IPS DF 4.7 (cell line): ENCODE data around the gene NUP50.

ENCODE experiments used
- DNase-seq: peaks from one replicate; pipeline ENCODE4 v3.0.0-alpha.2; 2013; ENCODE audit warnings: low spot score; ENCODE audit errors: extremely low read depth

Gene NUP50

DNA sequence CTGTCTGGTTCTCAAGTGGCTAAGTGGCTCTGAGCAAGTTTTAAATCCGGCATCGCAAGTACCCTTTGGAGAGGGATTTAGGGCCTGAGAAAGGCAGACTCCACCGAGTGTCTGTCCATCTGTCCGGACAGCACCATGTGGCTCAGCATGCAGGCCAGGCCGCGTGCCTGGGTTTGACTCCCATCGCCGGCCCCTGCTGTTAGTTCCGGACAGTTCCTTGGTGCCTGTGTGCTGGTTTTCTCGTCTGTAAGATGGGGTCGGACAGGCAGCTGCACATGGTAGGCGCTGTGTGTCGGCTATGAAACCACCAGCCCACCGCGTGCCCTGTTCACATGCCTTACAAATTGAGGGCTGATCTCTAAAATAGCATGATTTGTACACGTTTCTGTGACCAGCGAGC lies 31.0 kb downstream of the NUP50 start:
- no peak for DNase-seq

DNA sequence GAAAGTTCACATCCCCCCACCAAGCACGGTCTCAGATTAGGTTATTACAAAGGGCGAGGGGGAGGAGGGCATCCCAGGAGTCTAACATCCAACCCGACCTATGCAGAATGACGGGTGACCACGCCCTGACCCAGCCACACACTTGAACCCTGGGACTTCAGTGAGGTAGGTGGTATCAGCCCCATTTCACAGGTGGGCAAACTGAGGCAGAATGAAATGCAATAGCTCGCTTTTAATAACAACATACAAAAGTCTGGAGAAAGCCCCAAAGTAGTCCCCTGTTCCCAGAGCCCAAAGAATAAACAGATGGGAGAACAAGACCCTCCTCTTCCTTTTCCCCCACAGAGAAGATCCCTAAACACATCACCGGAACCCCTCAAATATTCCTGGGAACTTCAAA lies 31.9 kb downstream of the NUP50 start:
- no peak for DNase-seq

DNA sequence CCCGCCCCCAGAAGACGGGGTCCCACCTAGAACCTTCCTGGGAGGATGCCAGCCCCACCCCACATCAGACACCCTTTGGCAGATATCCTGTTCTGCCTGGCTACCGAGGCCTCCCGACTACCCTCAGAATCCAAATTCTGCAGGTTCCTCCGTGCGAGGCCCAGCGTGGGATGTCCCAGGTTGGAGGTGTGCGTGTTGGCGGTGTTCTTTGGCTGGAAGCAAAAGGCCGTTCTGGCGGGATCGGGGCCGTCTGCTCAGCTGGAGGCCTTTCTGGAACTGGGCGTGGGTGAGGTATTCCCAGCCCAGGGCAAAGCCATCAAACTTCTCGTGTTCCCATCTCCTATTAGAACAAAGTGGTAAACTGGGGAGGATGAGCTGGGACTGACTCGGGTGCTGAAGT lies 32.6 kb downstream of the NUP50 start:
- no peak for DNase-seq

DNA sequence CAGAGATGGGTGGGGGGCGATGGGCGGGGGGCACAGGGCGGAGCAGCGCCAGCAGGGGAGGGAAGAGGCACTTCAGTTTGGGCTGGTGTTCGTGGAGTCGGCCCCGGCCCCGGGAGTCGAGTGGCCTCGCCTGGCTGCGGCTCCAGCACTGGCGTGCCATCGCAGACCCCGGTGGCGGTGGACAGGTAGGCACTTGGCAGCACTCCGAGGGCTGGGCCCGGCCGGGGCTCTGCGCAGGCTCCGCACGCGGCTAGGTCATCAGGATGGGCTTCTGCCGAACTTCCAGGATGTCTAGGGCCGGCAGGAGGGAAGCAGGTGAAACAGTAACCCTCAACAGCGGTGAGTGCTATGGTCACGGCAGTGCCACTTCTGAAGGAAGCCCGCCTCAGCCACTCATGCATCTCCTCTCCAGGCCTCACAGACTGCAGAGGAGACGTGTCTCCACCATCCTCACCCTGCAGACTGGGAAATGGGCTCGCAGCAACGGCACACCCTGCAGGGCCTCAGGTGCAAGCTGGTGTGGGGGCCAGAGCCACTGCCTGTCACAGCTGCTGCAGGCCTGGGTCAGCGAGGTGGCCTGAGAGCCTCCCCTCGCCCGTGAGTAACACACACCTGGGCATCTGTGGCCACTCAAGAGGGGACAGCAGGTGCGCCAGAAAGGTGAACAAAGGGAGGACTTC lies 33.3 kb downstream of the NUP50 start:
- DNase-seq, result no peak

DNA sequence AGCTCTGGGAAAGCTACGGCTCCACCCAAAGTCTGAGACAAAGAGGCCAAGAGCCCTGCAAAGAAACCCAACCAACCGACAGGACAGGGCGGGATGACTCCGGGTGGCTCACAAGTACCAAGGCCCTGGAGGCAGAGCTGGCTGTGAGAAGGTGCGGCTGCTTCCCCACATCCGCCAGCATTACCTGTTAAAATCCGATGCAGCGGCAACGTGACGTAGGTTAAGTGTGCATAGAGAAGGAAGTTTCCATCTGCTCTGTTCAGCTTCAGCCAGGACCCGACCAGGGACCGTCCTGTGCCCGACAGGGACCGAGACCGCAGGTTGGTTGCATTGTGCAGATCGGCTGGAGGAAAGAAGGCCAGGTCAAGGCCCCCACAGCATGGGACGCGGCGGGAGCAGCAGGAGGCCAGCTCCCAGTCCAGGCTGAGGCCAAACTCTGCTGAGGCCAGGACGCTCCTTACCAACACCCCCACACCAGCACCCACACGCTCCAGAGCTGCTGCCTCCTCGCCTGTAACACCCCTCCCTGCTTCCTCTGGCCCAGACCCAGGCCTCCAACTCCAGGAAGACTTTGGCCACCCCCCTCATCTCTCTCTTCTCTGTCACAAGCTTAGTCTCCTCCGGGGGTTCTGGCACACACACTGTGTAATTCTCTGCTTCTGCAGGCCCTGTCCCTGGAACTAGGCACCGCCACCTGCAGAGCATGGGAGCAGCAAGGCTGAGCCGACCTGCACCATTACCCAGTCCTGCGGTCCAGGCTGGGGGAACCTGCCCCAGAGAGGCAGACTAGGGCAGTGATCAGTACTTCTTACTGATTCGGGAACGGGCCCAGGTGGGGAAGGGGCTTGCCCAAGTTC lies 34.1 kb downstream of the NUP50 start:
- DNase-seq, result no peak

DNA sequence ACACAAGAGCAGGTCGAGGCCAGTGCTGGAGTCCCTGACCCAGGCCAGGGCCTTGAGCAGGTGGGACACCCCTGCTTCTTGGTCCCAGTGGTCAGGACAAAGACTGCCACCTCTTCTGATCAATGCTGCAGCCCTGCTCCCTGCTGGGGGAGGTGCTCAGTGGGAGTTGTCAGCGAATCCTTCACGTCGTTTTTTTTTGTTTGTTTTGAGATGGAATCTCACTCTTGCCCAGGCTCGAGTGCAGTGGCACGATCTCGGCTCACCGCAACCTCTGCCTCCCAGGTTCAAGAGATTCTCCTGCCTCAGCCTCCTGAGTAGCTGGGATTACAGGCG lies 34.7 kb downstream of the NUP50 start:
- no peak for DNase-seq

DNA sequence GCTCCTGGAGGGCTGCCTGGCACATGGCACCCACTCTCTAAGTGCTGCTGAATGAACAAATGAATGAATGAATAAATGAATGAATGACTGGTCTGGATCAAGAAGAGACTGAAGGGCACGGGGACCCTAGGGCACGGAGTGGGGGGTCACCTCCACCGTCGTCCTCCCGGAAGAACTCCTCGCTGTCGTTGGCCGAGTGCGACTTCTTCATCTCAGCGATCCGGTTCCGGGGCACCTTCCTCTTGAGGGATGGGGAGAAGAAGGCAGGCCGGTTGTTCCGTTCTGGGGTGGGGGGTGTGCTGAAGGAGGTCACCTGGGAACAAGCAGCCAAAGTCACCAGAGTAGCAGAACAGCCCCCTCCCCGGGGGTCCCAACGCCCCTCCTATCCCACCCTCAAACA lies 36.0 kb downstream of the NUP50 start:
- no peak for DNase-seq

DNA sequence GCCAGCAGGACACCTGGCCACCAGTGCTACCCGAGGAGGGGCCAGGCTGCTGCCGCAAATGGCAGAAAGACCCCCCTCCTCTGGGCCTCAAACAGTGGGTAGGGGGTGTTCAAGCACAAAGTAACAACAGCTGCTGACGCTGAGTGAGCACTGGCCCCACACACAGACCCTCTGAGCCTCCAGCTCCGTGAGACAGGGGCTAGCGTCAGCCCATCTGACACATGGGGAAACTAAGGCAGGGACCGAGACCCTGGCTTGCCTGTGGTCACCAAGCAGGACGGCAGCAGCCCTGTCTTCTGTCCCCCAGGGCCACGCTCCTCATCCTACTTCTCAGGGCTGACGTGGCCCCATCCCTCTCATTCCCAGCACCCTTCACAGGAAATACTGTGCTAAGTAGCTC lies 36.5 kb downstream of the NUP50 start:
- no peak for DNase-seq

DNA sequence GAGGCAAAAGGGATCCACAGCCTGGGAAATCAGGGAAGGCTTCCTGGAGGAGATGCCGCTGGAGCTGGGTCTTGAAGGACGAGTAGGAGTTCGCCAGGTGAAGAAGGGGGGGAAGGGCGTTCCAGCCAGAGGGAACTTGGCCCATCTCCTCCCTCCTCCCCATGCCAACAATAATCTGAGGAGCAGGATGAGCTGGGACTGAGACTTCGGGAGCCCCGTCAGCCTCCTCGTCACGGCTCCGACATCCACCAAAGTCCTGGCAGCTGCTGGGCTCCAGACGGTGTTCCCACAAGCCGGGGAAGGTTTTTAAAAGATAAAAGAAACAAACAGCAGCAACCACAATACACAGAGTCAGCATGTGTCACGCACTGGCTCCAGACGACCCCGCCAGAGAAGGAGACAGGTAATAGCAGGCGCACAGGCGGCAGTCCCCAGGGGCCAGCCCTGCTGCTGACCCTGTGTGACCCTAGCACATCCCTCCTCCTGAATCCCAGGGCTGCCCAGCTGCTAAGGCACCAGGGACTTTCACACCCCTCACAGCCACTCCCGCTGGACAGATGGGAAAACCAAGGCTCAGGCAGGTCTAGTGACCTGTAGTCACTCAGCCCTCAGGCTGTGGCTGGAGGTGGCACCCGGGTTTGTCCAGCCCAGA lies 37.3 kb downstream of the NUP50 start:
- no peak for DNase-seq

DNA sequence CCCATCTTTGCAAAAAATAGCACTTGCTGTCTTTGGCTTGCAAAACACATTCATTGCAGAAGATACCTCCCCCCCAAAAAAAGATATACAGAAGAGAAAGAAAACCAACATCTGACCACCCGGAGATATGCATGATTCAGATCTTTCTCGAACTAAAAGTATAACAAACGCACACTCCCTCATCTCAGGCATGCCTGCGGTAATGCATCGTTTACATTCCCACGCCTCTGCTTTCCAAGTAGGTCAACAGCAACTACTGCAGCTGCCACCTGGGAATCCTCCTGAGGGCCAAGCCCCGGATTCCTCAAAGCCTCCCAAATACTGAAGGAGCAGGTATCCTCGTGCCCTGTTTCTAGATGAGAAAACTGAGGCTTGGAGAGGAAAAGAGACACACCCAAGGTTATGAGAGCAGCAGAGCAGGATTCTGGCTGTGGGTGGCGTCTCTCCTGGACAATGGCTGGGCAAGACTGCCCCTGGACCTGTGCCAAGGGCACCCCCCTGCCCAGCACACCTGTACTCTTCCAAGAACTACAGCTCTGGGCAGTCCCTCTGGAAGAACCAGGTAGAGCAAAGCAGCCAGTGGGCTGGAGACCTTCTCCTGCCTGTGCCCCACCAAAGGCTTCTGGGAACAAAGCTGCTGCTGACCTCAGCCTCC lies 38.1 kb downstream of the NUP50 start:
- DNase-seq, result no peak

DNA sequence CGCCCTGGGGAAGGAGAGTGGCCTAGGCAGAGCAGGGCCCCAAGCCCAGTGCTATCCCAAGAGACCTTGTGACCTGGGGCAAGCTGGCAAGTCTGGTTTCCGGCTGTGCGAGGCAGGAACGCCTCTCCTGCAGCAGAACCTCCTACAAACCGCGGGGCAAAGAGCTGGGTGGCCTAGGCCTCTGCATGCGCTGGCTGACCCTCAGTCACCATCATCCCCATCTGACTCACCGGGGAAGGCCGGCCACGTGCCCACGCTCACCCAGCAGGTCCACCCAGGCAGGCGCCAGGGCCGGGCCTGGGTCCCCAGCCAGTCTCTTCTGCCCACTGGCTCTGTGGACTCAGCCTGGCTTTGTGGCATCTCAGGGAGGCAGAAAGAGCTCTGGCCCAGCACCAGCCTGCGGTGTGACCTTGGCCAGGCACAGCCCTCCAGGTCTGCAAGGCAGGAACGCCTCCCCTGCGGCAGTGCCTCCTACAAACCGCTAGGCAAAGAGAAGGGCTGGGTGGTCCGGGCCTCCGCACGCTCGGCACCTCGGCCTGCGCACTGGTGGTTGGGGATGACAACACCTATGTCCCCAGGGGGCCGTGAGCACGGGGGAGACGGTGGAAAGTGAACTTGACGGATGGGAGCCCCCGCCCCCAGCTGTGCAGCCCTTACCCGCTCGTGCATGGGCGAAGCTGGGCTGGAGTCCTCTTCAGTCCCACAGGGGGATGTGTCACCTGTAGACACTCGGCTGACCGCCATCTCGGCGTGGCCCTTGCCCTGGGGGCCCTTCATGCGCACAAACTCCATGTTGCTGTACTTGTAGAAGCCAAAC lies 38.8 kb downstream of the NUP50 start:
- DNase-seq, result no peak

DNA sequence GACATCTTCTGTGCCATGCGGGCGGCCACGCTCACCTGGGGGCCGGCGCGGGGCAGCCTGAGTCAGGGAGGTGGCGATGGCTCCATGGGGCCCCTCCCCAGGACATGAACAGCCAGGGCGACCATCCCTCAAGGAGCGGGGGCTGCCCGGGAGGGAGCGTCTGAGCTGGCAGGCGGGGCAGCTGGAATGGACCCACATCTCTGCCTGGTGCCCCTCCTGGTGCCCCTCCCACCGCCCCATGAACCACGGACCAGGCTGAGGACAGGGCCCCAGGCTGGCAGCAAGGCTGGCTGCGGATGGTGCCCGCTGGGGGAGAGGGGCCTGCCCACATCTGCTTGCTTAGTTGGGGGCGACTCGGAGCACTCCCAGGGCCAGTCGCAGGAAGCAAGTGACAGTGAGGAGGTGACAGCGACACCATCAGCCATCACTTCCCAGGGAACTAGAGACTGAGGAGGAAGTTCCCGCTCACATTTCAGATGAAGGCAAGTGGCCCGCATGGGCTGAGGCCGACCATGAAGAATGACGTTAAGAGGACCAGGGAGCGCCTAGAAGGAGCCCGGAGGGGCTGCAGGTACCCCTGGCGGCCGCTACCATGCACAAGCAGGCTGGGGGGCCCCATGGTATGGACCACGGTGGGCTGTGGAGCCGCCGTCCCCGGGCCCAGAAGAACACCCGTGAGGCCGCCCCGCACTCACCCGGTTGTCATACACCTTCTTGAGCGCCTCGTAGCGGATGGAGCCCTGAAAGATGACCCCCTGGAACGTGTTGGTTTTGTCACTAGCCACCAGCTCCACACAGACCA lies 39.6 kb downstream of the NUP50 start:
- no peak for DNase-seq

DNA sequence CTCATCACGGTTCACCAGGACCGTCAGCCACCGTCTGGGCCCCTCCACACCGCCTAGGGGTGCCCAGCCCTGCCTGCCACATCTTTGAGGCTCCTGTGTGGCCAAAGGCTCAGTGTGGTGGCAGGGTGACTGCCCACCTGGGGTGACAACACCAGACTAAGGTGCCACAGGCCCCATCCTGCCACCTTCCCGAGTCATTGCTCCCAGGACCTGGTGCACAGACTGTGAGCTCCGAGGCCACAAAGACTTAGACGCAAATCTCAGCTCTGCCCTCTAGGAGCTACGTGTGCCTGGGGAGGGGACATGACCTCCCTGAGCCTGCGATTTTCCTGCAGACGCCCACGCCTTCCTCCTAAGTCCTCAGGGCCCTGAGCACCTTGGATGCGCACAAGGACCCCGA lies 40.5 kb downstream of the NUP50 start:
- no peak for DNase-seq

DNA sequence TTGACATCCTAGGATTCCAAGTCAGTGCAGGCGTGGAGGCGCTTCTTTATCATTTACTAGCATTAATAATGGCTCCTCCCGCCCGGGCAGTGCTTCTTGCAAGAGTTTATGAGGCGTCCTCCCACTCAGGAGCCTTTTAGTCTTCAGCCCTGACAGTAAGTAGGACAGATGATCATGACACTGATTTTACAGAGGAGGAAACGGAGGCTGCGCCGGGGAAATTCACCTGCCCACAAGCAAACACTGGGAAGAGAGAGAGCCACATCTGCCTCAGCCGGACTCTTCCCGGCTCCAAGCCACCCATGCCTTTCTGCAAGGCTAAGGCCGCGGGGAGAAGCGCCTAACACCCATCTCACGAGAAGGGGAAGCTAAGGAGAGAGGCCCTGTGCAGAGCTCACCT lies 41.1 kb downstream of the NUP50 start:
- no peak for DNase-seq

DNA sequence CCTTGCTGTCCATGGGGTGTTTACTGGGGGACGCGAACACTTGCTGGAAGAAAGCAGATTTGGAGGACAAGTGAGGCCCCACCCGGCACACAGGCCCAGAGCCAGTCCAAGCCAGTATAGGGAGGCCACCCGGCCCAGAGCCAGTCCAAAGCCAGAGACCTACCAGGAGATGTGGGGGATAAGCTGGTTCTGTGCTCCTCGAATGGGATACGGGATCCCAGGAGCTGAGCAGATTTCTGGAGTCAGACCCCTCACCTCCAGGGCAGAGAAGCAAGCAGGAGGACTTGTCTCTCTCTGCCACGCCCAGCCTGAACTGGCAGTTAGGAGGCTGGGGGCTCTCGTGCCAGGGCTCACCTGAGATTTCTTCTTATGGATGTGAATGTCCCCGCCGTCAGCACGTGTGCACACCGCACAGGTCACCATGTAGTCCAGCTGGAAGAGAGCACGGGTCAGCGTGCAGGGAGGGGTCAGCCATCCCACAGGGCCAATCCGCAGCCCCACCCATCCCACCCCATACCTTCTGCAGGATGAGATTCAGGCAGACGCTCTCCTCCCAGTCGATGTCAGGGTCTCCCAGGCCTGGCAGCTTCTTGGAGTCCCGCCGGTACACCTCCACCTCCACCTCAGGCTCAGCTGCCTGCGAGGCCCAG lies 41.7 kb downstream of the NUP50 start:
- no peak for DNase-seq

DNA sequence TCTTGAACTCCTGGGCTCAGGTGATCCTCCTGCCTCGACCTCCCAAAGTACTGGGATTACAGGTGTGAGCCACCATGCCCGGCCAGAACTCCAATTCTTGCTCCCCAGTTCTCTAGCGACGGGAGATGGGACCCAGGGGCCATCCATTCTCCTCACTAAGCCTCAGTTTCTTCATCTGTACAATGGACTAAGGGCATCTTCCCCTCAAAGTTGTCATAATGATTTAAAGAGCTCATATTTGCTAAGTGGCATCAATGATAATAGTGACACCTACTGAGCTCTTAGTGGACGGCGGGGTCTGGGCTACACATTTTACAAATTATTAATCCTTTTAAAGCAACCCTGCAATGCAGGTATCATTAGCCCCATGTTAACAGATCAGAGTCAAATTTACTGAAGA lies 42.5 kb downstream of the NUP50 start:
- no peak for DNase-seq

DNA sequence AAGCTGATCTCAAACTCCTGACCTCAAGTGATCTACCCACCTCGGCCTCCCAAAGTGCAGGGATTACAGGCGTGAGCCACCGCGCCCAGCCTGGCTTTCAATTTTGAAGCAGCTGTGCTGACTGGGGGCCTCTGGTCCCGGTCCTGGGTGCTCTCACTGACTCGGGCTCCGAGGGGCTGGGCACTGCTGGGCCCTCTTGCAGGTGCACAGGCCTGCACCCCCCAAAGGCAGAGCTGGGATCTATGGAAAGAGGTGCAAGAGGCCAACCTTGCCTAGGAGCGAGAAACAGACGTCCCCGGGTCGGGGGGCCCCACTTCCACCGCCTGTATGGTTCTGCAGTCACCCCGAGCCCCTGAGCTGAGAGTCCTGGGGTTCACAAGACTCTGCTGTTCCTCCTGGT lies 43.8 kb downstream of the NUP50 start:
- DNase-seq, result no peak

DNA sequence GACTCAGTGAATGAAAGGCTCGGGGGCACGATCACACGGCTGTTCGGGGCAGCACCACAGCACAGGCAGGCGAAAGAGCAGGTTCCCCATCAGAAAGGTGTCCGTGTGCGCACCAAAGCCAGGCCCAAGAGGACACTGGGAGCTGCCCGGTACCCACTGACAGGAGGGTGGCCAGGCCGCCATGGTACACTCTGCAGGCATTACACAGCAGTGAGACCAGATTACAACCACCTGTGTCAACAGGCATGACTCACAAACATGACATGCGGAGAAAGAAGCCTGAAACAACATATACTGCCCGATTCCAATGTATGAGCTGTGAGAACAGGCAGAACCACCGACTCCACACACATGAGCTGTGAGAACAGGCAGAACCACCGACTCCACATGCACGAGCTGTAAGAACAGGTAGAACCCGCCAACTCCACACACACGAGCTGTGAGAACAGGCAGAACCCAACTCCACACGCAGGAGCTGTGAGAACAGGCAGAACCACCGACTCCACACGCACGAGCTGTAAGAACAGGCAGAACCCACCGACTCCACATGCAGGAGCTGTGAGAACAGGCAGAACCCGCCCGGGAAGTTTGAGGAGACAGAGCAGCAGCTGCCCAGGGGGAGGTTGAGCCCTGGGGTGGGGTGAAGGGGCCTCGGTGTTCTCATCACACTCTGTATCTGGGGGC lies 44.4 kb downstream of the NUP50 start:
- DNase-seq, result no peak

DNA sequence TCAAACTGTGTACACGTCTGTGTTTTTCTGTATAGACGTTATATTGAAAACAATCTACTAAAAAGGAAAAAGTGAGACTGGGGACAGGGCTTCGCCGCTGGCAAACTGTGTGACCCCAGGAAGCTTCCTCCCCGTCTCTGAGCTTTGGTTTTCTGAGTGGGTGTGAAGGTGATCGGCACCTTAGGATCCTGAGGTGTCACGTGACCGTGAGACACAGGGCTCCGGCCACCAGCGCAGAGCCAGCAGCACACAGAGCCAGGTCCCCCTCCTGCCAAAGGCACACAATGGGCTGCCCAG lies 44.9 kb downstream of the NUP50 start:
- DNase-seq, result no peak
